Activated CD8-positive, alpha-beta memory T cell treated with anti-CD3 and anti-CD28 coated beads for 24 hours (primary cell): ENCODE results near the gene SCUBE2.
"Not testable (repeated sequence)": the region's sequence is repeated elsewhere in the genome, so short reads cannot be mapped to it uniquely, and the experiment has no call there.

Experiments used
- DNase-seq: peaks from one replicate; pipeline ENCODE4 v3.0.0-alpha.2; 2020

SCUBE2 gene

GRCh38 chr11:9039863-9040262, 51.5 kb downstream of the SCUBE2 start:
- no peak for DNase-seq

- DNase-seq = no peak
Measured at GRCh38 chr11:9039198-9039597, 52.2 kb downstream of the SCUBE2 start.

GRCh38 chr11:9038541-9038940, 52.9 kb downstream of the SCUBE2 start:
- no peak for DNase-seq

GRCh38 chr11:9037963-9038362, 53.4 kb downstream of the SCUBE2 start:
- DNase-seq = no peak

- DNase-seq = no peak
Measured at GRCh38 chr11:9037046-9037780, 54.2 kb downstream of the SCUBE2 start.

GRCh38 chr11:9030601-9031000, 60.8 kb downstream of the SCUBE2 start:
- DNase-seq = no peak

- peak; percentile 40 for DNase-seq
Measured at GRCh38 chr11:9029422-9029821, 62.0 kb downstream of the SCUBE2 start.

GRCh38 chr11:9028581-9028980, 62.8 kb downstream of the SCUBE2 start:
- no peak for DNase-seq

GRCh38 chr11:9025101-9025850, 66.1 kb downstream of the SCUBE2 start:
- DNase-seq = peak; percentile 24

GRCh38 chr11:9022961-9023680, 68.3 kb downstream of the SCUBE2 start:
- DNase-seq = no peak

- DNase-seq = no peak
Measured at GRCh38 chr11:9020916-9021315, 70.5 kb downstream of the SCUBE2 start.

- DNase-seq = peak; percentile 19
Measured at GRCh38 chr11:9019861-9020260, 71.5 kb downstream of the SCUBE2 start.

- no peak for DNase-seq
Measured at GRCh38 chr11:9017773-9018172, 73.6 kb downstream of the SCUBE2 start.

GRCh38 chr11:9016916-9017642, 74.3 kb downstream of the SCUBE2 start:
- DNase-seq = no peak

- peak; percentile 73 for DNase-seq
Measured at GRCh38 chr11:9015677-9016076, 75.7 kb downstream of the SCUBE2 start.

- DNase-seq = no peak
Measured at GRCh38 chr11:9014826-9015225, 76.6 kb downstream of the SCUBE2 start.

- DNase-seq = no peak
Measured at GRCh38 chr11:9013373-9013772, 78.0 kb downstream of the SCUBE2 start.

GRCh38 chr11:9009538-9009937, 81.9 kb downstream of the SCUBE2 start:
- not testable (repeated sequence) for DNase-seq

- no peak for DNase-seq
Measured at GRCh38 chr11:9008661-9009060, 82.7 kb downstream of the SCUBE2 start.

GRCh38 chr11:9008011-9008550, 83.3 kb downstream of the SCUBE2 start:
- no peak for DNase-seq

- no peak for DNase-seq
Measured at GRCh38 chr11:9005087-9005486, 86.3 kb downstream of the SCUBE2 start.

GRCh38 chr11:9004183-9004926, 87.0 kb downstream of the SCUBE2 start:
- peak; percentile 65 for DNase-seq
